ENCODE data around the gene GSX1. TPM values are rescaled to one million over a fixed set of nuclear protein-coding genes. Genes with fewer than 3 reads are reported as not detected.

The GSX1 gene
- total RNA-seq, 4 donors from 2014 or later, result not detected

- H3K4me3 ChIP-seq, result no peak overlapping the region
- TF ChIP-seq POLR2A (IDR thresholded peaks at IDR 0.05) (no peak), POLR2AphosphoS5 (IDR thresholded peaks at IDR 0.05) (no peak), CTCF (IDR thresholded peaks at IDR 0.05) (no peak), EP300 (IDR thresholded peaks at IDR 0.05) (no peak)
- WGBS, result 29% methylated on average over 11 of the region's 13 CpGs
- H3K27me3 ChIP-seq, result peaks cover 49% of the 10 kb centered on the region
- no peaks in the 10 kb centered on the region for H3K4me1 ChIP-seq
- no peaks in the 10 kb centered on the region for H3K9me3 ChIP-seq
- H3K36me3 ChIP-seq, result no peaks in the 10 kb centered on the region
- DNase-seq (ENCODE audit: low spot score in 2 of 2), result no peak
- H3K27ac ChIP-seq, result no peak overlapping the region
Observed at GRCh38 chr13:27775943-27776342, 16.3 kb upstream of the GSX1 start.

GRCh38 chr13:27782151-27782550, 10.1 kb upstream of the GSX1 start:
- H3K9me3 ChIP-seq, result no peaks in the 10 kb centered on the region
- peaks cover 43% of the 10 kb centered on the region for H3K27me3 ChIP-seq
- DNase-seq (ENCODE audit: low spot score in 2 of 2), result no peak
- no peak overlapping the region for H3K27ac ChIP-seq
- WGBS, result 77% methylated on average over 5 of the region's 5 CpGs
- TF ChIP-seq POLR2AphosphoS5 (IDR thresholded peaks at IDR 0.05) (no peak), EP300 (IDR thresholded peaks at IDR 0.05) (no peak), CTCF (IDR thresholded peaks at IDR 0.05) (no peak), POLR2A (IDR thresholded peaks at IDR 0.05) (no peak)
- H3K36me3 ChIP-seq, result no peaks in the 10 kb centered on the region
- H3K4me1 ChIP-seq, result no peaks in the 10 kb centered on the region
- no peak overlapping the region for H3K4me3 ChIP-seq

- no peaks in the 10 kb centered on the region for H3K4me1 ChIP-seq
- H3K27ac ChIP-seq, result no peak overlapping the region
- no peak overlapping the region for H3K4me3 ChIP-seq
- H3K36me3 ChIP-seq, result no peaks in the 10 kb centered on the region
- DNase-seq (ENCODE audit: low spot score in 2 of 2), result no peak
- H3K27me3 ChIP-seq, result peaks cover 48% of the 10 kb centered on the region
- H3K9me3 ChIP-seq, result no peaks in the 10 kb centered on the region
- 41% methylated on average over 4 of the region's 4 CpGs for WGBS
- TF ChIP-seq POLR2A (IDR thresholded peaks at IDR 0.05) (no peak), POLR2AphosphoS5 (IDR thresholded peaks at IDR 0.05) (no peak), CTCF (IDR thresholded peaks at IDR 0.05) (no peak), EP300 (IDR thresholded peaks at IDR 0.05) (no peak)
Observed at GRCh38 chr13:27783111-27783510, 9.2 kb upstream of the GSX1 start.

- Histone ChIP-seq H3K27ac (no peak overlapping the region), H3K4me3 (no peak overlapping the region), H3K9me3 (no peaks in the 10 kb centered on the region), H3K4me1 (peaks cover 37% of the 10 kb centered on the region), H3K36me3 (no peaks in the 10 kb centered on the region), H3K27me3 (peaks cover 82% of the 10 kb centered on the region)
- TF ChIP-seq CTCF (IDR thresholded peaks at IDR 0.05), result no peak
- no peak for DNase-seq (ENCODE audit: low spot score in 2 of 2)
- WGBS, result 58% methylated on average over 1 of the region's 1 CpG
Observed at GRCh38 chr13:27788271-27788670, 4.0 kb upstream of the GSX1 start.

GRCh38 chr13:27789153-27789494, 3.2 kb upstream of the GSX1 start:
- WGBS, result 19% methylated on average over 6 of the region's 6 CpGs
- H3K36me3 ChIP-seq, result no peaks in the 10 kb centered on the region
- no peak for TF ChIP-seq CTCF (IDR thresholded peaks at IDR 0.05)
- no peak for TF ChIP-seq POLR2AphosphoS5 (IDR thresholded peaks at IDR 0.05)
- TF ChIP-seq EP300 (IDR thresholded peaks at IDR 0.05), result no peak
- TF ChIP-seq POLR2A (IDR thresholded peaks at IDR 0.05), result no peak
- H3K4me1 ChIP-seq, result peaks cover 42% of the 10 kb centered on the region
- H3K27me3 ChIP-seq, result peaks cover 91% of the 10 kb centered on the region
- no peaks in the 10 kb centered on the region for H3K9me3 ChIP-seq
- no peak overlapping the region for H3K27ac ChIP-seq
- DNase-seq (ENCODE audit: low spot score in 2 of 2), result no peak
- H3K4me3 ChIP-seq, result no peak overlapping the region
